Esophagus (tissue), 2 donors: Measurements from ENCODE around the gene SPRN. TPM values are rescaled to one million over a fixed set of nuclear protein-coding genes. Genes with fewer than 3 reads are reported as not detected.

Source experiments
- H3K27ac ChIP-seq, 2 donors: one replicate each; pipeline ENCODE4 v1.5.1; 2013; ENCODE audit warnings: low read depth in 2 of 2, mild to moderate bottlenecking in 2 of 2, inconsistent platforms in 1 of 2, low read length in 1 of 2, moderate library complexity in 1 of 2
- H3K27me3 ChIP-seq, 2 donors: one replicate each; pipeline ENCODE4 v1.6.1; 2013; ENCODE audit warnings: low read length in 2 of 2, control low read depth in 1 of 2, mild to moderate bottlenecking in 1 of 2; ENCODE audit not compliant: insufficient read depth in 2 of 2, control insufficient read depth in 1 of 2
- H3K36me3 ChIP-seq, 2 donors: one replicate each; pipeline ENCODE4 v1.6.1; 2013; ENCODE audit warnings: low read length in 1 of 2; ENCODE audit not compliant: control insufficient read depth in 2 of 2, insufficient read depth in 2 of 2
- H3K4me1 ChIP-seq, 2 donors: one replicate each; pipeline ENCODE4 v1.6.1; 2013; ENCODE audit warnings: low read length in 1 of 2; ENCODE audit not compliant: control insufficient read depth in 2 of 2, insufficient read depth in 2 of 2
- H3K4me3 ChIP-seq, 2 donors: one replicate each; pipeline ENCODE4 v1.5.1; 2013; ENCODE audit warnings: low read length in 2 of 2, mild to moderate bottlenecking in 2 of 2, low read depth in 1 of 2, moderate library complexity in 1 of 2
- H3K9me3 ChIP-seq, 2 donors: one replicate each; pipeline ENCODE4 v1.6.1; 2013; ENCODE audit warnings: mild to moderate bottlenecking in 2 of 2, low read depth in 1 of 2, low read length in 1 of 2, moderate library complexity in 1 of 2; ENCODE audit not compliant: control insufficient read depth in 2 of 2, insufficient read depth in 1 of 2
- WGBS, 2 donors: extraction: QIAGEN DNeasy Blood & Tissue Kit; methylation state at CpG; one replicate each; pipeline ENCODE4 v1.1.7; 2013; 5-methylcytosine and 5-hydroxymethylcytosine counted together
- polyA plus RNA-seq, 2 donors: library from polyadenylated mRNA; stranded (reverse); fragments of 200-250 nt; gene quantifications; one replicate each; pipeline ENCODE4 v1.2.3, GENCODE V29; 2013
- donor health status: healthy with polysubstance abuse.
- donor health status: Bipolar disorder and iron deficiency.

The SPRN gene
- polyA plus RNA-seq, 2 donors, result 0.11 to 0.33 TPM

GRCh38 chr10:133464582-133465031 lies 40.2 kb upstream of the SPRN start:
- Histone ChIP-seq H3K27me3 (no peaks in the 10 kb centered on the region), H3K4me1 (peaks cover 0 to 9% of the 10 kb centered on the region in 2 donors), H3K36me3 (peaks cover 0 to 2% of the 10 kb centered on the region in 2 donors), H3K27ac (no peak overlapping the region), H3K9me3 (peaks cover 7 to 14% of the 10 kb centered on the region in 2 donors), H3K4me3 (no peak overlapping the region)
- WGBS, 2 donors, result 91 to 93% methylated on average over 10 to 12 of the region's 12 CpGs

GRCh38 chr10:133462512-133463305 lies 38.3 kb upstream of the SPRN start:
- no peaks in the 10 kb centered on the region for H3K27me3 ChIP-seq
- 90 to 92% methylated on average over 10 of the region's 10 CpGs for WGBS, 2 donors

GRCh38 chr10:133461841-133462240 lies 37.4 kb upstream of the SPRN start:
- peaks cover 9 to 18% of the 10 kb centered on the region in 2 donors for H3K9me3 ChIP-seq
- 75 to 76% methylated on average over 8 of the region's 8 CpGs for WGBS, 2 donors
- peaks cover 0 to 6% of the 10 kb centered on the region in 2 donors for H3K4me1 ChIP-seq
- H3K27me3 ChIP-seq, result no peaks in the 10 kb centered on the region
- no peak overlapping the region for H3K4me3 ChIP-seq
- H3K36me3 ChIP-seq, result no peaks in the 10 kb centered on the region
- H3K27ac ChIP-seq, result no peak overlapping the region

More at GRCh38 chr10:133462512-133463305, 38.3 kb upstream of the SPRN start:
- Histone ChIP-seq H3K27ac (no peak overlapping the region), H3K36me3 (peaks cover 0 to 2% of the 10 kb centered on the region in 2 donors), H3K9me3 (peaks cover 9 to 18% of the 10 kb centered on the region in 2 donors), H3K4me1 (peaks cover 0 to 9% of the 10 kb centered on the region in 2 donors), H3K4me3 (no peak overlapping the region)

GRCh38 chr10:133461027-133461426 lies 36.6 kb upstream of the SPRN start:
- H3K4me1 ChIP-seq, result peaks cover 0 to 6% of the 10 kb centered on the region in 2 donors
- H3K27me3 ChIP-seq, result no peaks in the 10 kb centered on the region
- 90 to 91% methylated on average over 7 of the region's 7 CpGs for WGBS, 2 donors
- H3K27ac ChIP-seq, result no peak overlapping the region
- H3K9me3 ChIP-seq, result peaks cover 9 to 16% of the 10 kb centered on the region in 2 donors
- H3K4me3 ChIP-seq, result no peak overlapping the region
- H3K36me3 ChIP-seq, result no peaks in the 10 kb centered on the region

- Histone ChIP-seq H3K27me3 (no peaks in the 10 kb centered on the region), H3K9me3 (peaks cover 9 to 16% of the 10 kb centered on the region in 2 donors), H3K27ac (no peak overlapping the region), H3K4me3 (no peak overlapping the region), H3K36me3 (no peaks in the 10 kb centered on the region), H3K4me1 (peaks cover 0 to 4% of the 10 kb centered on the region in 2 donors)
- 90 to 94% methylated on average over 14 of the region's 14 CpGs for WGBS, 2 donors
Measured at GRCh38 chr10:133460208-133460769, 35.9 kb upstream of the SPRN start.

GRCh38 chr10:133459454-133460207 lies 35.2 kb upstream of the SPRN start:
- H3K9me3 ChIP-seq, result peaks cover 8 to 13% of the 10 kb centered on the region in 2 donors
- no peak overlapping the region for H3K4me3 ChIP-seq
- no peaks in the 10 kb centered on the region for H3K4me1 ChIP-seq
- H3K27ac ChIP-seq, result no peak overlapping the region
- H3K36me3 ChIP-seq, result no peaks in the 10 kb centered on the region
- no peaks in the 10 kb centered on the region for H3K27me3 ChIP-seq
- WGBS, 2 donors, result 55 to 63% methylated on average over 77 to 81 of the region's 81 CpGs

GRCh38 chr10:133458710-133459453 lies 34.5 kb upstream of the SPRN start:
- H3K36me3 ChIP-seq, result no peaks in the 10 kb centered on the region
- WGBS, 2 donors, result 88% methylated on average over 21 of the region's 21 CpGs
- peaks cover 5 to 13% of the 10 kb centered on the region in 2 donors for H3K9me3 ChIP-seq
- H3K4me3 ChIP-seq, result no peak overlapping the region
- no peaks in the 10 kb centered on the region for H3K27me3 ChIP-seq
- H3K27ac ChIP-seq, result no peak overlapping the region
- no peaks in the 10 kb centered on the region for H3K4me1 ChIP-seq

GRCh38 chr10:133458021-133458709 lies 33.7 kb upstream of the SPRN start:
- Histone ChIP-seq H3K4me1 (no peaks in the 10 kb centered on the region), H3K4me3 (no peak overlapping the region), H3K9me3 (peaks cover 5 to 13% of the 10 kb centered on the region in 2 donors), H3K27ac (no peak overlapping the region), H3K36me3 (no peaks in the 10 kb centered on the region), H3K27me3 (no peaks in the 10 kb centered on the region)
- 91% methylated on average over 40 of the region's 40 CpGs for WGBS, 2 donors
